Measurements from ENCODE around the gene PLA2G5.
"Not testable (repeated sequence)": the region's sequence is repeated elsewhere in the genome, so short reads cannot be mapped to it uniquely, and the experiment has no call there.

PLA2G5 gene

GRCh38 chr1:20126041-20126805, 56.2 kb downstream of the PLA2G5 start:
- Histone ChIP-seq H3K9me3 (ENCODE audit: control insufficient read depth, low read length) (no peaks in the 10 kb centered on the region), H3K4me1 (ENCODE audit: control insufficient read depth, insufficient read depth, low read length) (peaks cover 13% of the 10 kb centered on the region), H3K36me3 (ENCODE audit: control insufficient read depth, insufficient read depth, low read length) (no peaks in the 10 kb centered on the region), H3K27me3 (ENCODE audit: control insufficient read depth, insufficient read depth, low read length) (peaks cover 10% of the 10 kb centered on the region), H3K9ac (ENCODE audit: low read length) (no peak overlapping the region), H3K4me3 (ENCODE audit: low read length) (no peak overlapping the region)

DNA sequence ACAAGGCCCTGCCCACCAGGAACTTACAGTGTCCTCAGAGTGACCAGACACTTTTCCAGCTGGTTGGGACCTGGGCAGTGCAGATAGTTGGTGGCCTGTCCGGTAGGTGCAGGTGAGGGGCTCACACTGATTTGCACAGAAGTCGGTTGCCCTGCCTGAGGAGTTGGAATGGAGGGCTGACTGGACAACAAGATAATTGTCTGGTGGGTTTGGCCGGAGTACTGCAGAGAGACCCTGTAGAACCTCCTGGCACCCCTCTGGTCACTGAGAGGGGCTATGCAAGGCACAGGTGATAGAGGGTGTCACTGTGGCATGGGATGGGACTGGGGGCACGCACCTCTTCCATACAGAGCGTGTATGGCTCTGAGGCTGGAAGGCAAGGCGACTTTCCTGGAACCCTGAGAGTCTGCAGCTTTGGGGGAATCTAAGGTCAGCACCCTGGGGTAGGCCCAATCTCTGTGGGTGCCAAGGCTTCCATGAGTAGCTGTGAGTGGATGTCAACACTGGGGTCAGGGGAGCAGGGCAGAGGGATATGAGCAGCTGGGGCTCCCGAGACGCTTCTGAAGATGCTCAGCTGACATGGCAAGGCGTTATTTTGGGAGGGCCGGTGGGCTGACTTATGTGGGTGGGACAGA, 56.9 kb downstream of the PLA2G5 start:
- Histone ChIP-seq H3K9me3 (ENCODE audit: control insufficient read depth, low read length) (no peaks in the 10 kb centered on the region), H3K9ac (ENCODE audit: low read length) (no peak overlapping the region), H3K27me3 (ENCODE audit: control insufficient read depth, insufficient read depth, low read length) (peaks cover 4% of the 10 kb centered on the region), H3K4me1 (ENCODE audit: control insufficient read depth, insufficient read depth, low read length) (peaks cover 13% of the 10 kb centered on the region), H3K4me3 (ENCODE audit: low read length) (no peak overlapping the region), H3K36me3 (ENCODE audit: control insufficient read depth, insufficient read depth, low read length) (no peaks in the 10 kb centered on the region)

- H3K27me3 ChIP-seq (ENCODE audit: control insufficient read depth, insufficient read depth, low read length); H3K4me1 ChIP-seq (ENCODE audit: control insufficient read depth, insufficient read depth, low read length); H3K9me3 ChIP-seq (ENCODE audit: control insufficient read depth, low read length); H3K4me3 ChIP-seq (ENCODE audit: low read length); H3K9ac ChIP-seq (ENCODE audit: low read length); H3K36me3 ChIP-seq (ENCODE audit: control insufficient read depth, insufficient read depth, low read length): not testable (repeated sequence)
Observed at GRCh38 chr1:20130518-20130917, 60.5 kb downstream of the PLA2G5 start.

- no peaks in the 10 kb centered on the region for H3K27me3 ChIP-seq (ENCODE audit: control insufficient read depth, insufficient read depth, low read length)
Observed at GRCh38 chr1:20134995-20135394, 65.0 kb downstream of the PLA2G5 start.

DNA sequence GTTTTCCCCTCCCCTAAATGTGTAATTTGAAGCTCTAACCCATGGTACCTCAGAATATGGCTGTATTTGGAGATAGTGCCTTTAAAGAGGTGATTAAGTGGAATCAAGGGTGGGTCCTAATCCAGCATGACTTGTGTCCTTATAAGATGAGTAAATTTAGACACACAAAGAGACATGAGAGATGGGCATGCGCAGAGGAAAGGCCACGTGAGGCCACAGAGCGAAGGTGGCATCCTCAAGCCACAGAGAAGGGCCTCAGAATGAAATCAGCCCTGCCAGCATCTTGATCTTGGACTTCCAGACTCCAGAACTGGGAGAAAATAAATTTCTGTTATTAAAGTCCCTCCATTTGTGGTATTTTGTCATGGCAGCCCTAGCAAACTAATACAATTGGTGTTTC, 66.3 kb downstream of the PLA2G5 start:
- Histone ChIP-seq H3K36me3 (ENCODE audit: control insufficient read depth, insufficient read depth, low read length) (no peaks in the 10 kb centered on the region), H3K9ac (ENCODE audit: low read length) (no peak overlapping the region), H3K4me3 (ENCODE audit: low read length) (no peak overlapping the region), H3K4me1 (ENCODE audit: control insufficient read depth, insufficient read depth, low read length) (peaks cover 11% of the 10 kb centered on the region), H3K9me3 (ENCODE audit: control insufficient read depth, low read length) (no peaks in the 10 kb centered on the region), H3K27me3 (ENCODE audit: control insufficient read depth, insufficient read depth, low read length) (no peaks in the 10 kb centered on the region)

More at GRCh38 chr1:20134995-20135394, 65.0 kb downstream of the PLA2G5 start:
- H3K36me3 ChIP-seq (ENCODE audit: control insufficient read depth, insufficient read depth, low read length), result no peaks in the 10 kb centered on the region
- H3K9ac ChIP-seq (ENCODE audit: low read length), result no peak overlapping the region
- no peak overlapping the region for H3K4me3 ChIP-seq (ENCODE audit: low read length)
- H3K9me3 ChIP-seq (ENCODE audit: control insufficient read depth, low read length), result no peaks in the 10 kb centered on the region
- peaks cover 11% of the 10 kb centered on the region for H3K4me1 ChIP-seq (ENCODE audit: control insufficient read depth, insufficient read depth, low read length)

GRCh38 chr1:20137055-20137454, 67.1 kb downstream of the PLA2G5 start:
- no peaks in the 10 kb centered on the region for H3K9me3 ChIP-seq (ENCODE audit: control insufficient read depth, low read length)
- no peak overlapping the region for H3K4me3 ChIP-seq (ENCODE audit: low read length)
- H3K9ac ChIP-seq (ENCODE audit: low read length), result no peak overlapping the region
- no peaks in the 10 kb centered on the region for H3K27me3 ChIP-seq (ENCODE audit: control insufficient read depth, insufficient read depth, low read length)
- peaks cover 11% of the 10 kb centered on the region for H3K4me1 ChIP-seq (ENCODE audit: control insufficient read depth, insufficient read depth, low read length)
- no peaks in the 10 kb centered on the region for H3K36me3 ChIP-seq (ENCODE audit: control insufficient read depth, insufficient read depth, low read length)

DNA sequence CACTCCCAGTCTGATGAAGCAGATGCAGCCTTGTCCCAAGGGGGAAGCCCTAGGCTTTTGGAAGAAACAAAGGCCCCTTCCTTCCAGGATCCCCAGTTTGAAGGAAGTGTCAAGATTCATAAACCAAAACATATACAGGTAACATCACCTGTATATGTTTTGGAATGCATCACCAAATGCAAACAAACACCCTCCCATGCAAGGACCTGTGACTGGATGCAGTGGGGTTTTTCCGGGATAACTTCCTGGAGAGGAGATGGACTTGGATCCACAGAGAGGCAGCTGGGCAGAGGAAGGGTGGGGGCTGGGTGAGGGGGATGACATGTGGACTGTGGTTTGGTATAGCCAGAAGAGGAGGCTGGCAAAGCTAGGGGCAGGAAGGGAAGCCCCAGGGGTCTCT, 67.6 kb downstream of the PLA2G5 start:
- Histone ChIP-seq H3K4me3 (ENCODE audit: low read length) (no peak overlapping the region), H3K4me1 (ENCODE audit: control insufficient read depth, insufficient read depth, low read length) (peaks cover 11% of the 10 kb centered on the region), H3K27me3 (ENCODE audit: control insufficient read depth, insufficient read depth, low read length) (no peaks in the 10 kb centered on the region), H3K9ac (ENCODE audit: low read length) (no peak overlapping the region), H3K36me3 (ENCODE audit: control insufficient read depth, insufficient read depth, low read length) (no peaks in the 10 kb centered on the region), H3K9me3 (ENCODE audit: control insufficient read depth, low read length) (no peaks in the 10 kb centered on the region)

GRCh38 chr1:20138346-20138745, 68.4 kb downstream of the PLA2G5 start:
- peaks cover 11% of the 10 kb centered on the region for H3K4me1 ChIP-seq (ENCODE audit: control insufficient read depth, insufficient read depth, low read length)
- peaks cover 3% of the 10 kb centered on the region for H3K27me3 ChIP-seq (ENCODE audit: control insufficient read depth, insufficient read depth, low read length)
- no peaks in the 10 kb centered on the region for H3K9me3 ChIP-seq (ENCODE audit: control insufficient read depth, low read length)
- H3K9ac ChIP-seq (ENCODE audit: low read length), result no peak overlapping the region
- H3K4me3 ChIP-seq (ENCODE audit: low read length), result no peak overlapping the region
- H3K36me3 ChIP-seq (ENCODE audit: control insufficient read depth, insufficient read depth, low read length), result no peaks in the 10 kb centered on the region

- no peaks in the 10 kb centered on the region for H3K9me3 ChIP-seq (ENCODE audit: control insufficient read depth, low read length)
- no peak within 1 kb of the TSS for H3K9ac ChIP-seq (ENCODE audit: low read length)
- no peaks in the 10 kb centered on the region for H3K36me3 ChIP-seq (ENCODE audit: control insufficient read depth, insufficient read depth, low read length)
- peaks cover 11% of the 10 kb centered on the region for H3K4me1 ChIP-seq (ENCODE audit: control insufficient read depth, insufficient read depth, low read length)
- peaks cover 3% of the 10 kb centered on the region for H3K27me3 ChIP-seq (ENCODE audit: control insufficient read depth, insufficient read depth, low read length)
- H3K4me3 ChIP-seq (ENCODE audit: low read length), result no peak within 1 kb of the TSS
Observed at GRCh38 chr1:20138961-20139550, 69.1 kb downstream of the PLA2G5 start, which contains the start of gene PLA2G2F. Gene PLA2G2F, plus strand, starts transcription at chr1:20139323. Its CDS starts 105 bp downstream, at chr1:20139428.

DNA sequence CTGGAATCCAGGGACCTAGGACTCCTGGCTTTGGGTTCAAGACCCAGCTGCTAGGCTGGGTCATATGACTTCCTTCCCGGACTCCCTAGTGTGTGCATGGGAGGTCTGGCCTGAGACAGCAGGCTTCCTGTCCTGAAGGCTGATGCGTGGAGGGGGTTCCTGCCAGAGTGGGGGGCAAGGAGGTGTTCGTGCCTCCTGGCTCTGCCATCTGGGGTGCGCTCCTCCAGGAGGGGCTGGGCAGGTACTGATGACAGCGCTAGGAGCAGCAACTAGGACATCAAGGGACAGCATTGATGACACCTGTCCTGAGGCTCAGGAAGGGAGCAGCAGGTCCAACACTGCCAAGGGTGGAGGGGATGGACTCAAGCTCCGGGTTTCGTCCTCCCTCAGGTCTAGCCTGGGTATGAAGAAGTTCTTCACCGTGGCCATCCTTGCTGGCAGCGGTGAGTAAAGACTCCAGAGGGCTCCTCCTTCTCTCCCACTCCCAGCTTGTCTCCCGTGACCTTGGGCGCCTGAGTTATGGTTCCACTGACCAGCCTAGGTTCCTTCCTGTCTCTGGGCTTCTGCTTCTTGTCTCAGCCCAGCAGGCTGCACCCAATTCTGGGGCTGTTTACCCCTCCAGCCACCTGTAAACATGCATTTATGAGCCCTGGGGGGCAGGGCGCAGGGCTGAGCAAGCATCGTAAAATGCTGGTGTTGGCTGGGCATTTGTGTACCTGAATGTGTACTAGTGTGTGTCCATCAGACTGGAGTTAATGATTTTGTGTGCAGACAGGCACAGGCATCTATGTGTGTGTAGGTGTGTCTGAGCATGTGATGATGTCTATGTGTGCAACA, 70.0 kb downstream of the PLA2G5 start:
- Histone ChIP-seq H3K4me1 (ENCODE audit: control insufficient read depth, insufficient read depth, low read length) (peaks cover 15% of the 10 kb centered on the region), H3K36me3 (ENCODE audit: control insufficient read depth, insufficient read depth, low read length) (no peaks in the 10 kb centered on the region), H3K27me3 (ENCODE audit: control insufficient read depth, insufficient read depth, low read length) (peaks cover 3% of the 10 kb centered on the region), H3K9me3 (ENCODE audit: control insufficient read depth, low read length) (no peaks in the 10 kb centered on the region), H3K4me3 (ENCODE audit: low read length) (no peak overlapping the region), H3K9ac (ENCODE audit: low read length) (no peak overlapping the region)

- Histone ChIP-seq H3K4me3 (ENCODE audit: low read length) (no peak overlapping the region), H3K9ac (ENCODE audit: low read length) (no peak overlapping the region)
Observed at GRCh38 chr1:20141001-20141400, 71.0 kb downstream of the PLA2G5 start.

More at GRCh38 chr1:20141001-20141400, 71.0 kb downstream of the PLA2G5 start:
- H3K27me3 ChIP-seq (ENCODE audit: control insufficient read depth, insufficient read depth, low read length), result peaks cover 3% of the 10 kb centered on the region
- H3K9me3 ChIP-seq (ENCODE audit: control insufficient read depth, low read length), result no peaks in the 10 kb centered on the region
- H3K4me1 ChIP-seq (ENCODE audit: control insufficient read depth, insufficient read depth, low read length), result peaks cover 15% of the 10 kb centered on the region
- no peaks in the 10 kb centered on the region for H3K36me3 ChIP-seq (ENCODE audit: control insufficient read depth, insufficient read depth, low read length)

All from mucosa of stomach (tissue), 1 donor.